HepG2 (cell line): ENCODE measurements around the gene JDP2. TPM values are rescaled to one million over a fixed set of nuclear protein-coding genes. Genes with fewer than 3 reads are reported as not detected.

ENCODE experiments used
- ATF1 ChIP-seq: IDR thresholded peaks from 2 replicates; pipeline ENCODE4 v1.6.1; 2016; ENCODE audit warnings: mild to moderate bottlenecking, control low read depth
- CEBPB ChIP-seq: IDR thresholded peaks from 2 replicates; pipeline ENCODE4 v1.6.1; 2011; ENCODE audit warnings: low read depth, low read length, improper control_type of control experiment, borderline replicate concordance
- CHD2 ChIP-seq: IDR thresholded peaks from 2 replicates; pipeline ENCODE4 v1.6.1; 2011; ENCODE audit warnings: low read depth, low read length, improper control_type of control experiment
- FOXC1 ChIP-seq: sonication (generic); formaldehyde crosslinking; IDR thresholded peaks from 2 replicates; pipeline ENCODE4 v1.8.0; 2022; ENCODE audit warnings: mild to moderate bottlenecking, missing genetic modification reagents, borderline replicate concordance
- GABPB1 ChIP-seq: IDR thresholded peaks from 2 replicates; pipeline ENCODE4 v1.6.1; 2016; ENCODE audit warnings: mild to moderate bottlenecking, missing genetic modification reagents, moderate library complexity, missing compliant biosample characterization
- GFI1 ChIP-seq: sonication (generic); formaldehyde crosslinking; IDR thresholded peaks from 2 replicates; pipeline ENCODE4 v1.5.0; 2020; ENCODE audit warnings: missing genetic modification reagents, mild to moderate bottlenecking, borderline replicate concordance
- GTF2F1 ChIP-seq: fragments of 150-350 bp; IDR thresholded peaks from 2 replicates; pipeline ENCODE4 v1.6.1; 2014; ENCODE audit warnings: low read length
- HES4 ChIP-seq: sonication (generic); formaldehyde crosslinking; IDR thresholded peaks from 2 replicates; pipeline ENCODE4 v1.9.0; 2021; ENCODE audit warnings: mild to moderate bottlenecking, missing genetic modification reagents, borderline replicate concordance
- ISL2 ChIP-seq: sonication (generic); formaldehyde crosslinking; IDR thresholded peaks from 2 replicates; pipeline ENCODE4 v1.5.0; 2020; ENCODE audit warnings: missing genetic modification reagents
- MEF2D ChIP-seq: sonication (generic); formaldehyde crosslinking; IDR thresholded peaks from 2 replicates; pipeline ENCODE4 v1.5.1; 2020; ENCODE audit warnings: mild to moderate bottlenecking, missing genetic modification reagents
- NR0B2 ChIP-seq: sonication (generic); formaldehyde crosslinking; IDR thresholded peaks from 2 replicates; pipeline ENCODE4 v1.4.0; 2020; ENCODE audit warnings: mild to moderate bottlenecking, missing genetic modification reagents
- PTBP1 ChIP-seq: fragments of 200-400 bp; formaldehyde crosslinking; IDR thresholded peaks from 2 replicates; pipeline ENCODE4 v1.6.1; 2018; ENCODE audit warnings: low read length, low read depth; ENCODE audit not compliant: poor library complexity, severe bottlenecking
- RBAK ChIP-seq: sonication (generic); formaldehyde crosslinking; IDR thresholded peaks from 2 replicates; pipeline ENCODE4 v1.5.1; 2020; ENCODE audit warnings: mild to moderate bottlenecking, missing genetic modification reagents
- YY1 ChIP-seq: IDR thresholded peaks from 2 replicates; pipeline ENCODE4 v1.6.1; 2011; ENCODE audit warnings: low read length, low read depth, moderate library complexity, mild to moderate bottlenecking; ENCODE audit not compliant: insufficient read depth, insufficient replicate concordance
- ZBTB8A ChIP-seq: sonication (generic); formaldehyde crosslinking; IDR thresholded peaks from 2 replicates; pipeline ENCODE4 v1.4.0; 2020; ENCODE audit warnings: mild to moderate bottlenecking, low read depth, missing genetic modification reagents, borderline replicate concordance
- ZNF354B ChIP-seq: sonication (generic); formaldehyde crosslinking; IDR thresholded peaks from 2 replicates; pipeline ENCODE4 v1.8.0; 2022; ENCODE audit warnings: mild to moderate bottlenecking, missing genetic modification reagents
- ZNF550 ChIP-seq: sonication (generic); formaldehyde crosslinking; IDR thresholded peaks from 2 replicates; pipeline ENCODE4 v1.4.0; 2020; ENCODE audit warnings: mild to moderate bottlenecking, missing genetic modification reagents, borderline replicate concordance
- ZNF563 ChIP-seq: sonication (generic); formaldehyde crosslinking; IDR thresholded peaks from 2 replicates; pipeline ENCODE4 v1.8.0; 2022; ENCODE audit warnings: mild to moderate bottlenecking, moderate library complexity, missing genetic modification reagents
- polyA plus RNA-seq, 8 experiments: library from polyadenylated mRNA; depleted of rRNA in 3 of 8; stranded (reverse) in 7 of 8; unstranded in 1 of 8; fragments of >200 nt; fragmentation: Illumina TruSeq in 4 of 8; extraction: Trizol in 4 of 8; gene quantifications; 2 replicates each; pipeline versions ENCODE4 v1.2.1 to v1.2.3, GENCODE V29; 2011 to 2016; ENCODE audit warnings: low read depth in 4 of 8, missing spikeins in 1 of 8, mixed read lengths in 1 of 8; ENCODE audit not compliant: insufficient read depth in 1 of 8
- total RNA-seq, 5 experiments: library from RNA; depleted of rRNA; stranded (reverse); fragments of >200 nt; fragmentation: Illumina TruSeq; extraction: Trizol; gene quantifications; 2 replicates each; pipeline ENCODE4 v1.2.3, GENCODE V29; 2016; ENCODE audit warnings: low read depth in 1 of 5
- TF ChIP-seq, protein P1 (sequence below): IDR thresholded peaks from 2 replicates; pipeline ENCODE4 v1.6.1; 2016; ENCODE audit warnings: missing compliant biosample characterization, missing genetic modification reagents, borderline replicate concordance
- TF ChIP-seq, protein P2 (sequence below): sonication (generic); formaldehyde crosslinking; IDR thresholded peaks from 2 replicates; pipeline ENCODE4 v1.4.0; 2020; ENCODE audit warnings: missing genetic modification reagents, borderline replicate concordance
- TF ChIP-seq, protein P3 (sequence below): sonication (generic); formaldehyde crosslinking; conservative IDR thresholded peaks from 2 replicates; pipeline ENCODE4 v1.4.0; 2020; ENCODE audit warnings: missing genetic modification reagents

The JDP2 gene
- total and polyA plus RNA-seq, 2 of the 13 experiments (the other 11 are each of a cell fraction or from before 2014, with no cell fraction given) = 8.0 to 8.9 TPM

DNA sequence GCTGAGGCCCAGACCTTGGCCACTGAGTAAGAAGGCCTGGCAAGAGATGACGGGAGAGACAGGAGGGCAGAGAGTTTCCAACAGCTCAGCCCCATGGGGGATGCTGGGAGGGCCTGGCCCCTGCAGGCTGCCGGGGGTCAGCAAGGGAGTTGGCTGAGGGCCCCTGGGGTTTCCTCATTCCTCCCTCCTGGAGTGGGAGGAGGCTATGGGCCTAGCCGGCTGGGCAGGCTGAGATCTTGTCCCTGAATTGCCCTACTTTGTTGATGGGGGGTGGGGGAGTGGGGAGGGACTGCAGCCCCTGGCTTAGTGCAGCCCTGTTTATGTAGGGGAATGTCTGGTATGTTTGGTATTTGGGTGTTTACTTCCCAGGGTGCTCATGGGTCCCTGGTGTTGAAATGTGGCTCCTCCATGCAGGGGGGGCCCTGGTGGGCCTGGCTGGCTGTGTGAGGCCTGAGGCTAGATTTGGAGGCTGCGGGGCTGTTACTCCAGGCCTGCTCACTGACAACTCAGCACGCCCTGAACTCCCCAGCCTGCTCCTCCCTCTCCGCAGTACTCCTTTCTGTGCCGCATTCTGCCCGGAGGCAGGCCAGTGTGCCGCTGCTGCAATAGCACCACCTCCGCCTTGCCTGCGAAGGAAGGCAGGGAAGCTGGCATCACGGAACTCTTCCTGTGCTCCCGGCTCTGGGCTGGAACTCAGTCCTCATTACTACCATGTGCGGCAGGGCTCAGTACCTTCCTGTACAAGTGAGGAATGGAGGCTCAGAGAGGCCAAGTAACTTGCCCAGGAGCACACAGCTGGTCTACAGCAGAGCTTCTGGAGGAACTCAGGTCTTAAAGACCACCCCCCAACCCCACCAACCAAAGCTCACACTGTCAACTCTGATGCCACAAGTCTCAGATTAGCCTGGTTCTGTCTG lies 25.3 kb downstream of the JDP2 start (continued):
- TF ChIP-seq FOXC1 (no peak), MEF2D (CRISPR knock-in tag) (no peak), ZNF550 (CRISPR knock-in tag) (no peak), PTBP1 (no peak), CEBPB (peak; percentile 32; the same call in 1 of the 2 replicates), YY1 (no peak), GFI1 (CRISPR knock-in tag) (no peak), NR0B2 (CRISPR knock-in tag) (no peak), RBAK (CRISPR knock-in tag) (no peak), CHD2 (no peak), HES4 (CRISPR knock-in tag) (no peak), ZNF563 (no peak), ISL2 (0 out of 2 replicates have a peak, but pooled peaks have one; percentile 39), ZNF354B (no peak), ZBTB8A (CRISPR knock-in tag) (no peak), GTF2F1 (no peak), ATF1 (CRISPR knock-in tag) (no peak), GABPB1 (CRISPR knock-in tag) (0 out of 2 replicates have a peak, but pooled peaks have one; percentile 25)
- TF ChIP-seq, protein P1, sequence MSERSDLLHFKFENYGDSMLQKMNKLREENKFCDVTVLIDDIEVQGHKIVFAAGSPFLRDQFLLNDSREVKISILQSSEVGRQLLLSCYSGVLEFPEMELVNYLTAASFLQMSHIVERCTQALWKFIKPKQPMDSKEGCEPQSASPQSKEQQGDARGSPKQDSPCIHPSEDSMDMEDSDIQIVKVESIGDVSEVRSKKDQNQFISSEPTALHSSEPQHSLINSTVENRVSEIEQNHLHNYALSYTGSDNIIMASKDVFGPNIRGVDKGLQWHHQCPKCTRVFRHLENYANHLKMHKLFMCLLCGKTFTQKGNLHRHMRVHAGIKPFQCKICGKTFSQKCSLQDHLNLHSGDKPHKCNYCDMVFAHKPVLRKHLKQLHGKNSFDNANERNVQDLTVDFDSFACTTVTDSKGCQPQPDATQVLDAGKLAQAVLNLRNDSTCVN (CRISPR knock-in tag) = no peak
- TF ChIP-seq, protein P2, sequence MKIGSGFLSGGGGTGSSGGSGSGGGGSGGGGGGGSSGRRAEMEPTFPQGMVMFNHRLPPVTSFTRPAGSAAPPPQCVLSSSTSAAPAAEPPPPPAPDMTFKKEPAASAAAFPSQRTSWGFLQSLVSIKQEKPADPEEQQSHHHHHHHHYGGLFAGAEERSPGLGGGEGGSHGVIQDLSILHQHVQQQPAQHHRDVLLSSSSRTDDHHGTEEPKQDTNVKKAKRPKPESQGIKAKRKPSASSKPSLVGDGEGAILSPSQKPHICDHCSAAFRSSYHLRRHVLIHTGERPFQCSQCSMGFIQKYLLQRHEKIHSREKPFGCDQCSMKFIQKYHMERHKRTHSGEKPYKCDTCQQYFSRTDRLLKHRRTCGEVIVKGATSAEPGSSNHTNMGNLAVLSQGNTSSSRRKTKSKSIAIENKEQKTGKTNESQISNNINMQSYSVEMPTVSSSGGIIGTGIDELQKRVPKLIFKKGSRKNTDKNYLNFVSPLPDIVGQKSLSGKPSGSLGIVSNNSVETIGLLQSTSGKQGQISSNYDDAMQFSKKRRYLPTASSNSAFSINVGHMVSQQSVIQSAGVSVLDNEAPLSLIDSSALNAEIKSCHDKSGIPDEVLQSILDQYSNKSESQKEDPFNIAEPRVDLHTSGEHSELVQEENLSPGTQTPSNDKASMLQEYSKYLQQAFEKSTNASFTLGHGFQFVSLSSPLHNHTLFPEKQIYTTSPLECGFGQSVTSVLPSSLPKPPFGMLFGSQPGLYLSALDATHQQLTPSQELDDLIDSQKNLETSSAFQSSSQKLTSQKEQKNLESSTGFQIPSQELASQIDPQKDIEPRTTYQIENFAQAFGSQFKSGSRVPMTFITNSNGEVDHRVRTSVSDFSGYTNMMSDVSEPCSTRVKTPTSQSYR = peak; percentile 73
- TF ChIP-seq, protein P3, sequence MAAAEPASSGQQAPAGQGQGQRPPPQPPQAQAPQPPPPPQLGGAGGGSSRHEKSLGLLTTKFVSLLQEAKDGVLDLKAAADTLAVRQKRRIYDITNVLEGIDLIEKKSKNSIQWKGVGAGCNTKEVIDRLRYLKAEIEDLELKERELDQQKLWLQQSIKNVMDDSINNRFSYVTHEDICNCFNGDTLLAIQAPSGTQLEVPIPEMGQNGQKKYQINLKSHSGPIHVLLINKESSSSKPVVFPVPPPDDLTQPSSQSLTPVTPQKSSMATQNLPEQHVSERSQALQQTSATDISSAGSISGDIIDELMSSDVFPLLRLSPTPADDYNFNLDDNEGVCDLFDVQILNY (CRISPR knock-in tag) = no peak
